ENCODE data around the gene CLSTN3. TPM values are rescaled to one million over a fixed set of nuclear protein-coding genes. Genes with fewer than 3 reads are reported as not detected.
A peak's percentile ranks its signal among the peaks of the same experiment; 100 is the strongest.

Gene CLSTN3
- total RNA-seq, 4 donors from 2014 or later: 35.0 to 120 (median 57.3) TPM

GRCh38 chr12:7091171-7091570 is 39.0 kb upstream of the CLSTN3 start:
- Histone ChIP-seq H3K4me1 (peaks cover 0 to 5% (median 1%) of the 10 kb centered on the region in 4 donors), H3K27me3 (no peaks in the 10 kb centered on the region), H3K9me3 (no peaks in the 10 kb centered on the region), H3K36me3 (no peaks in the 10 kb centered on the region), H3K4me3 (peak overlapping the region; percentile 36 to 50 (median 38)), H3K27ac (peak overlapping the region; percentile 43 to 82 (median 72))
- DNase-seq: no peak
- no peak for TF ChIP-seq POLR2A (IDR thresholded peaks at IDR 0.05)
- no peak for TF ChIP-seq CTCF (IDR thresholded peaks at IDR 0.05)

- Histone ChIP-seq H3K27ac (peak overlapping the region; percentile 43 to 82 (median 72)), H3K27me3 (no peaks in the 10 kb centered on the region), H3K4me3 (peak overlapping the region; percentile 36 to 50 (median 38)), H3K9me3 (no peaks in the 10 kb centered on the region), H3K36me3 (no peaks in the 10 kb centered on the region), H3K4me1 (peaks cover 0 to 5% (median 1%) of the 10 kb centered on the region in 4 donors)
- TF ChIP-seq POLR2A (IDR thresholded peaks at IDR 0.05) (no peak), CTCF (IDR thresholded peaks at IDR 0.05) (no peak)
- no peak for DNase-seq
These were observed 38.4 kb upstream of the CLSTN3 start for GRCh38 chr12:7091660-7092228.

- H3K4me3 ChIP-seq: peak within 1 kb of the TSS; percentile 36 to 50 (median 38)
These were observed 37.8 kb upstream of the CLSTN3 start, which contains the start of gene C1R for GRCh38 chr12:7092229-7092985. Gene C1R (minus strand): TSS chr12:7092445. CDS start chr12:7092388, 57 bp downstream.

GRCh38 chr12:7092986-7093460 is 37.1 kb upstream of the CLSTN3 start:
- Histone ChIP-seq H3K4me1 (peaks cover 0 to 5% (median 1%) of the 10 kb centered on the region in 4 donors), H3K27me3 (no peaks in the 10 kb centered on the region), H3K9me3 (no peaks in the 10 kb centered on the region), H3K27ac (peak overlapping the region; percentile 43 to 82 (median 72)), H3K4me3 (no peak overlapping the region), H3K36me3 (peaks cover 0 to 4% (median 0%) of the 10 kb centered on the region in 3 donors)
- no peak for DNase-seq
- TF ChIP-seq POLR2A (IDR thresholded peaks at IDR 0.05): no peak
- no peak for TF ChIP-seq CTCF (IDR thresholded peaks at IDR 0.05)

More at GRCh38 chr12:7092229-7092985, 37.8 kb upstream of the CLSTN3 start, which contains the start of gene C1R:
- DNase-seq: peak; percentile 68 to 88 (median 76)
- H3K27ac ChIP-seq: peak within 1 kb of the TSS; percentile 43 to 82 (median 72)
- no peaks in the 10 kb centered on the region for H3K36me3 ChIP-seq
- no peaks in the 10 kb centered on the region for H3K9me3 ChIP-seq
- no peaks in the 10 kb centered on the region for H3K27me3 ChIP-seq
- peaks cover 0 to 5% (median 1%) of the 10 kb centered on the region in 4 donors for H3K4me1 ChIP-seq
- peak; percentile 12 to 35 for TF ChIP-seq POLR2A (IDR thresholded peaks at IDR 0.05)
- TF ChIP-seq CTCF (IDR thresholded peaks at IDR 0.05): peak; percentile 60 to 91 (median 84)

- Histone ChIP-seq H3K36me3 (peaks cover 0 to 9% (median 0%) of the 10 kb centered on the region in 3 donors), H3K4me1 (peaks cover 0 to 5% (median 1%) of the 10 kb centered on the region in 4 donors), H3K9me3 (no peaks in the 10 kb centered on the region), H3K4me3 (no peak overlapping the region), H3K27me3 (no peaks in the 10 kb centered on the region), H3K27ac (peak overlapping the region in 1 of 4 donors; percentile 43)
- no peak for DNase-seq
- TF ChIP-seq CTCF (IDR thresholded peaks at IDR 0.05) (no peak), POLR2A (IDR thresholded peaks at IDR 0.05) (no peak)
These were observed 36.7 kb upstream of the CLSTN3 start for GRCh38 chr12:7093486-7093885.
